CD1c-positive myeloid dendritic cell (primary cell): ENCODE results near the gene PCDH9.

Source experiments
- DNase-seq: peaks from one replicate; pipeline ENCODE4 v3.0.0-alpha.2; 2016; ENCODE audit errors: extremely low spot score

Gene PCDH9

GRCh38 chr13:67083519-67083918, 146.6 kb downstream of the PCDH9 start:
- DNase-seq = no peak

GRCh38 chr13:67080351-67080750, 149.8 kb downstream of the PCDH9 start:
- DNase-seq = no peak

DNA sequence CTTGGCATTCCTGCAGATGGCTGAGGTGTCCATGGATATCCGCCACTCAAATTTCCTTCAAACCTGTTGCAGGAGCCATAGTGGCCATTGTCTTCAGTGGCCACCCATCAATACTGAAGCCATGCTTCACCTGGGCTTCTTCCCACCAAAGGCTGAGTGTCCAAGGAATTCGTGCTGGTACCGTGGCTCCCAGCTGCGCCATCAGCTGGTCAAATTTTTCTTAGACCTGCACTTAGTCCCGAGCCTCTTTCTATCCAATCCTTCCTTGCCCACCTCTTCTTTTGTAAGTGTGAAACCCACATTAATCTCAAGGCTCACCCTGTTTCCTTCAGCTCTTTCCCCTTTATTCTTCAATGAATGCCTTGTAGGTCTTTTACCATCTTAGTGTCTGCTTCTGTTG, 152.1 kb downstream of the PCDH9 start:
- DNase-seq = no peak

DNA sequence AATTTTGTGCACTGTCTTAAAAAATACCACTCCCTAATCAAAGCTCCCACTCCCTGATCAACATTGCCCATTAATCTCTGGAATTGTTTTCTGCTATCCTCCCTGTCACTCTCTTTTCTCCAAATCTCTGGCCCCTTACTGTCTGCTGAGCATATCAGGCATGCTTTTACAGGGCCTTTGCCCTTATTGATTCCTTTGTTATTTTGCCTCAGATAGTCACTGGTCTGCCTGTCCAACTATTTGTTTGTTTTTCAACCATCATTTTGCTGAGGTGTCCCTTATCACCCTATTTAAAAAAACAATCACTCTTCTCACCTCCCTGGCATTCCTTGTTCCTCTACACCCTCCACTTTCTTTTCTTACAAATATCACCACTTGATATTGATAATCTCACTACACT, 153.0 kb downstream of the PCDH9 start:
- DNase-seq = no peak

DNA sequence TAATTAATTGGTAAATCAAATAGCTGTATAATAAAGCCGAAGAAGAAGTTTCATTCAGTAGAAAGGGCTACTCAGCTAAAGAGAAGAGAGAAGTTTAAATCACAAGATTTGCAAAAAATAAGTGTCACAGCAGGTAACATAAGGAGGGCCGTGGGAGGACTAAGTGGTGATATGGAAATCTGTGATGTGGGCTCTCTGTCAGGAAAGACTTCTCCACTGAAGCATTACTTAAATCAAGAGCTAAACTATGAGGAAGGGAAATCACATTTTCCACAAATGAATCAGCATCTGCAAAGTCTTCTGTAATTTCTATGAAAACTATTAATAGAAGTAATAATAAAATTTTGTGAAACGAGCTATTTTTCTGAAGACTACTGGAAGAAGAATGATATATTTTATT, 153.8 kb downstream of the PCDH9 start:
- no peak for DNase-seq

- no peak for DNase-seq
Observed at GRCh38 chr13:67075239-67075638, 154.9 kb downstream of the PCDH9 start.

DNA sequence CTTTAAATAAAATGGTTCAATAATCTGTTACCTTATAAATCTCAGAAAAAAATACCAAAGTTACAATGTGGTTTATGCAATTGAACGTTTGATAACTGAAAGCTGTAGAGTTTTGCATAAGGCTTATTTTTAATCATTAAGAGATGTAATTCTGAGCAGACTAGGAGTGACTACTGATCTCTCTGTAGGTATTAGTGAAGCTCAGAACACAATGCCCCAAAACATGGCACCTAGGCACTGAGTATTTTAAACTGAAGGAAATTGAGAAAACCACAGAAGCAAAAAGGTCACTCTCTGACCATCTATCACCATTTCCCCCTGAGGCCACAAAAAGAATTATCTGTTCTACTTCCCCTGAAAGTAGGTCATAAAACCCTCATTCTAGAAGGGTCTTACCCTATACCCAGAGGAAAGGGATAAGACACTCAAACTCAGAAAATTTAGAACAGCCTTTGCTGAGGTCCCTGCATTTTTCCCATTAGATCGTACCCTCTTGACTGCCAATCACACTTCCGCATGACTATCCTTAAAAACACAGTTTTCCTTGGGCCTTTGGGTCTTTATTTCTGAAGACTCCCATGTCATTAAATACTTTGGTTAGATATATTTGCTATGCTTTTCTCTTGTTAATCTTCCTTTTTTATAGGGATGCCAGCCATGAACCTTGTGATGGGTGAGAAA, 158.1 kb downstream of the PCDH9 start:
- DNase-seq = no peak

DNA sequence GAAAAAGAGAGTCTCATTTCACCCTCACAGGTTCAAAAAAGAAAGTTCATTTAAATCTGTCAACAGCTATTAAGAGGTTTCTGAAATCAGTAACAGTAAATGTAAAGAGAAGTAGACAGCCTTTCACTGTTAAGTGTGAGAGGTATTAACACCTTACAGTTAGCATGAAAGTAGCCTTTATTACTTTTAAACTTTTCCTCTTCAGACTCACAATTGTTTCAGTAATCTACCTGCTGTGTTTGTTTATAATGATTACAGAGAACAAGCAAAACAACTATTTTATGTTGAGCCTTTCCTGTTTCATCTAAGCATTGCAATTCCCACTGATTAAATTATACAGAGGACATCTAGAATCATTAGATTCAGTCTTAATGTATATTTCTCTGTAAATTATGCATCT, 159.8 kb downstream of the PCDH9 start:
- no peak for DNase-seq

DNA sequence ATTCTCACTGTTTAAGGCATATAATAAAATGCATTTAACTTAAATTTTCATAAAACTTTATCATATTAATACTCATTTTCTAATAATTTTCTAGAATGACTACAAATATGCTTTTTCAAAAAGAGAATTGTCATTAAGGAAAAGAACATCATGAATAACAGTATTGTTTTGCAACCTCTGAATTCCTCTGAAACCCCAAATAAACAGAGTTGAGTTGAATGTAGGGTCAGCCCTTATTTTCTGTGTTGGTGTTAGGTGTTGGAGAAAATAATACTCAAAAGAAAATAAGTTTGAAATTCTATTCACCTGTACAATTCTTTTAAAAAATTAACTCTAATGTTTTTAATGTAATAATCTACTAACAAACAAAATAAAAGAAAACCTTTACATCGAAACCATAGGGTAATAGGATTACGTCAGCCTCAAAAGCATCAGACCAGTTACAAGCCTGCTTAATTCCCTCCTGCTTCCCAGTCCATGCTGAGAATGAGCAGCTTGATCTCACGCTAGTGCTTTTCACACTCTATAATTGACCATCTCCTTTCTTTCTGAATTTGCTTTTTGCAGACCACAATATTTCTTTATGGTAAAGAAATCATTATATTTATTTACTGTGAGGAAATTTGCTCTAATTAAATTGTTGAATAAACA, 160.9 kb downstream of the PCDH9 start:
- DNase-seq = no peak

DNA sequence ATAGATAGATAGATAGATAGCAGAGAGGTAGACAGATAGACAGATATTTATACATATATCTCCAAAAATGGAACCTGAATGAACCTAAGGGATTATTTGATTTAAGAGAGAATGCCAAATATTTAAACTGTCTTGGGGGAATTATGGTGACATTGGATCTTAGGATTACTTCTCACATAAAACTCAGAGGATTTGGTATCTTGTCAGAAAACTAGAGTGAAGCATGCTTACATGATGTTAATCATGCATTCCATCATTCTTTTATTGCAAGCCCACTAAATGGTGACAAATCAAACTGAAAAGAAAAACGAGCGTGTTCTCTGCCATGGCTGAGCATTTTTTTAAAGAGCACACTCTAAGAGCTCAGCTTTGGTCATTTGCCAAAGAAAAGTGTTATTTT, 165.2 kb downstream of the PCDH9 start:
- DNase-seq = no peak

DNA sequence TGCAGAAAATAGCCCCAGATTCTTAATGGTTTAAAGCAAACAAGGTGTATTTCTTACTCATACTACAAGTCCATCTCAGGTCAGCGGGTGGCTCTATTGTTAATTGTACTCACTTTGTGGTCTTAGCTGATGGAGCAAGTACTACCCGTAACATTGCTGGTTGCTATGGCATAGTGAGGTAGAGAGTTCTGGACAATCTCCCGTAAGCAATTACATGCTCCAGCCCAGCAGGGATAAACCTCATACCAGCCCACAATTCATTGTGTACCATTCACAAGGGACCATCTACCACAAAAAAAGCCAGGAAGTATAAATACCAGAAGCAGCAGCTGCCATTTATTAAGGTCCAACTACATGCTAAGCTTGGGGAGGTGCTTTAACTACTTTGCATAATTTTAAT, 167.1 kb downstream of the PCDH9 start:
- no peak for DNase-seq

- DNase-seq = no peak
Observed at GRCh38 chr13:67062160-67062559, 168.0 kb downstream of the PCDH9 start.

DNA sequence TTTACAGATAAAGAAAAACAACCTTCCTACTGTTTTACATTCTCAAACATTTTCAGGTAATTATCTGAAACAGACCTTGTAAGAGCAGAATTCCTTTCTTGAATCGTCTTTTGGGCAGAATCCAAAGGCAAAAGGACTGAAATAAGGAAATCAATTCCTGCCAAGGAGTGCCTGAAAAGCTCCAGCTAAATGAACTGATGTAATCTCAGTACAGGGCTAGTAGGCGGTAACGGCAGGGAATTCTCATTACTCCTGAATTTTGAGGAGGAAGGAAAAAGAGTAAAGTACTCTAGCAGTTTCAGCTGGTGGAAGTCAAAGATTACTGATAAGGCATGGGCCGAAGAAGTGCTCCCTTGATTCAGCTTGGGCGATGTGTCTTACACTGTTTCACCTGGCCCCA, 168.4 kb downstream of the PCDH9 start:
- DNase-seq = no peak

GRCh38 chr13:67052550-67053490, 177.3 kb downstream of the PCDH9 start:
- DNase-seq = no peak

- no peak for DNase-seq
Observed at GRCh38 chr13:67049744-67050143, 180.4 kb downstream of the PCDH9 start.

DNA sequence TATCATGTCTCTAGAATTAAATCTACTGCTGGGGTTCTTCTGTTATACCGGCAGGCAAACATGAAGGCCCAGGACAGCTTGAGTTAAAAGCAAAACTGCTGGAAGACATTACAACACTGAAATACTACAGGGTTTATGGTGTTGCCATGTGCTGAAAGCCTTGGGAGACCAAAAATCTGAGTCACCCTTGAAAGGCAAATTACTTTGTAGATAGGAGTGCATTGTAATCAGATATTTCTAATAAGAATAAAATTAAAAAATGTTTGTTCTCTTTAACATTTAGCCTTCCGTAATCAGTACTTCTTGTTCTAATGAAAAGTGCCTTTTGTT, 181.3 kb downstream of the PCDH9 start:
- no peak for DNase-seq

- DNase-seq = no peak
Observed at GRCh38 chr13:67048084-67048820, 181.9 kb downstream of the PCDH9 start.

GRCh38 chr13:67045357-67045756, 184.8 kb downstream of the PCDH9 start:
- DNase-seq = no peak

DNA sequence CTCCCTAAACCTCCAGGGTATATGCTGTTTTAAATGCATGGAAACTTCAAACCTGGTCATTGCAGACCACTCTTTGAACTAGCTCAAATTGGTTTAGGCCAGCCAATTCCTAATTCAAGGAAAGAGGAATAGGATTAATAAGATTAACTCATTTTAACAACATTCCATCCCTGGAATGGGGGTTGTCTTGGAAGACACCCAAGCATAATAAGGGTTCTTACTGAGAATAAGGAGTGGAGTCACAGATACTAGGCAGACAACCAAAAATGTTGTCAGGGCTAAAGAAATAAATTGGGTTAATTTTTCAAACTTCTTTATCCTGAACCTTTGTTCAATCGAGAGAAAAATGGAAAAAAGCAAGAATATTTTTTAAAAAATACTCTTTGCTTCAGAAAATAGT, 186.2 kb downstream of the PCDH9 start:
- DNase-seq = no peak

GRCh38 chr13:67042556-67042955, 187.6 kb downstream of the PCDH9 start:
- DNase-seq = no peak

GRCh38 chr13:67036699-67037457, 193.3 kb downstream of the PCDH9 start:
- no peak for DNase-seq
